ENCODE results near the gene TMEM125. TPM values are rescaled to one million over a fixed set of nuclear protein-coding genes. Genes with fewer than 3 reads are reported as not detected.

Gene TMEM125
- polyA plus RNA-seq, 1 of the 3 experiments (the other 2 are of a cell fraction) = not detected

DNA sequence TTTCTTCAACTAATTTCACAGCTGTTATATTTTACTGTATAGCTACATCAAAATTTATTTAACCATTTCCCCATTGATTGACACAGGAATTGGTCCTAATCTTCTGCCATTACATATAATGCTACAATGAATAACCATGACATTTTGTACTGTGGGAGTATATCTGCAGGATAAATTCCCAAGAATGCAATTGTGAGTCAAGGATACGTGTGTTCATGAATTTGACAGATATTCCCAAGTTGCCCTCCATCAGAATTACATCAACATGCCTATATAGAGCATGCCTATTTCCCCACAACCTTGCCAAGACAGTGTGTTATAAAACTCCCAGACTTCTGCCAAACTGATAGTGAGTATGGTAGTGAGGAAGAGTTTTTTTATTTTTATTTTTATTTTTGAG lies 28.3 kb downstream of the TMEM125 start:
- DNase-seq = no peak
- no peak overlapping the region for H2AFZ ChIP-seq (ENCODE audit: low read depth)
- TF ChIP-seq RFX5 (IDR thresholded peaks at IDR 0.05; ENCODE audit: low read length) = no peak
- TF ChIP-seq POLR2AphosphoS5 (IDR thresholded peaks at IDR 0.05; ENCODE audit: low read depth, low read length) = no peak
- H3K79me2 ChIP-seq (ENCODE audit: insufficient read depth) = no peaks in the 10 kb centered on the region
- H3K9me2 ChIP-seq = no peaks in the 10 kb centered on the region
- no peak overlapping the region for H3K4me3 ChIP-seq (ENCODE audit: low read depth in 2 of 2, low read length in 1 of 2)
- no peak overlapping the region for H3K9ac ChIP-seq
- no peaks in the 10 kb centered on the region for H3F3A ChIP-seq (replicated peaks; ENCODE audit: insufficient read depth)
- ChIA-PET CTCF (no interaction called here), POLR2A (no interaction called here)
- no peak overlapping the region for H3K27ac ChIP-seq (ENCODE audit: low read depth in 2 of 2, low read length in 1 of 2)
- H3K4me2 ChIP-seq = no peak overlapping the region
- 0 out of 4 replicates have a peak, but pooled peaks cover 0 to 6% of the 10 kb centered on the region in 2 experiments for H3K4me1 ChIP-seq (ENCODE audit: control insufficient read depth in 1 of 2, insufficient read depth in 2 of 2, low read depth in 1 of 2, low read length in 1 of 2)
- H4K20me1 ChIP-seq (ENCODE audit: insufficient read depth) = no peaks in the 10 kb centered on the region
- 25% methylated on average over 1 of the region's 1 CpG for WGBS (ENCODE audit: low lambda C conversion rate)
- H3K9me3 ChIP-seq = no peaks in the 10 kb centered on the region
- no peaks in the 10 kb centered on the region for H3K36me3 ChIP-seq (replicated peaks in 1 of 2; ENCODE audit: control insufficient read depth in 1 of 2, insufficient read depth in 2 of 2, low read length in 1 of 2)
- no peaks in the 10 kb centered on the region for H3K27me3 ChIP-seq (ENCODE audit: insufficient read depth)

DNA sequence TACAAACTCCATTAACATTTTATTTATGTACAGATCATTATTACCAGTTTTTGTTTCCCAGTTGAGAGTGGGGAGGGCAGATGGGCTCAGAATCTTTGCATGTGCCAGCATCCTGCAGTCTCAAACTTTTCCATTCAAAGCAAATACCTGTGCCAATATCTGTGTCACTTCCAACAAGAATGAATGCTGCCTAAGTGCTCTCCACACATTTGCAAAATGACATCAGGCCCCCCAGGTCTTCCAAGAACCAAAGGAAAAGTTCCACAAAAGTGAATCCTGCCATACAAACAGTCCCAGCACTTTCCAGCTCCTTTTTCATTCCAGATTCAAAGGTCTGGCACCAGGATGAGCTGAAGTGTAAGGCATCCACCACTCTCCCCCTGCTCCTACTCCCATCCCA lies 29.3 kb downstream of the TMEM125 start:
- Histone ChIP-seq H3K4me2 (no peak overlapping the region), H3K9ac (no peak overlapping the region), H4K20me1 (ENCODE audit: insufficient read depth) (no peaks in the 10 kb centered on the region), H3F3A (replicated peaks; ENCODE audit: insufficient read depth) (no peaks in the 10 kb centered on the region), H3K27ac (ENCODE audit: low read depth in 2 of 2, low read length in 1 of 2) (no peak overlapping the region), H3K4me1 (ENCODE audit: control insufficient read depth in 1 of 2, insufficient read depth in 2 of 2, low read depth in 1 of 2, low read length in 1 of 2) (0 out of 4 replicates have a peak, but pooled peaks cover 0 to 6% of the 10 kb centered on the region in 2 experiments), H3K27me3 (ENCODE audit: insufficient read depth) (no peaks in the 10 kb centered on the region), H3K36me3 (replicated peaks in 1 of 2; ENCODE audit: control insufficient read depth in 1 of 2, insufficient read depth in 2 of 2, low read length in 1 of 2) (no peaks in the 10 kb centered on the region), H3K9me2 (no peaks in the 10 kb centered on the region), H3K79me2 (ENCODE audit: insufficient read depth) (no peaks in the 10 kb centered on the region), H2AFZ (ENCODE audit: low read depth) (no peak overlapping the region), H3K4me3 (ENCODE audit: low read depth in 2 of 2, low read length in 1 of 2) (no peak overlapping the region), H3K9me3 (no peaks in the 10 kb centered on the region)
- TF ChIP-seq TCF12 (IDR thresholded peaks at IDR 0.05) (no peak), POLR2AphosphoS5 (IDR thresholded peaks at IDR 0.05; ENCODE audit: low read depth, low read length) (no peak), RAD21 (IDR thresholded peaks at IDR 0.05; ENCODE audit: low read length) (no peak), NFIC (IDR thresholded peaks at IDR 0.05; ENCODE audit: borderline replicate concordance) (no peak), YY1 (IDR thresholded peaks at IDR 0.05; ENCODE audit: low read depth) (no peak), NRF1 (IDR thresholded peaks at IDR 0.05; ENCODE audit: low read depth, low read length) (no peak), RFX5 (IDR thresholded peaks at IDR 0.05; ENCODE audit: low read length) (no peak), SIN3A (IDR thresholded peaks at IDR 0.05; ENCODE audit: borderline replicate concordance, low read depth, low read length) (no peak)
- POLR2A ChIA-PET = no interaction called here
- no peak for DNase-seq
- CTCF ChIA-PET = interaction anchor here (1.0 kb wide), 1 partner anchor 11 kb away, joined by 3 read pairs; no protein-coding TSS in a partner anchor

DNA sequence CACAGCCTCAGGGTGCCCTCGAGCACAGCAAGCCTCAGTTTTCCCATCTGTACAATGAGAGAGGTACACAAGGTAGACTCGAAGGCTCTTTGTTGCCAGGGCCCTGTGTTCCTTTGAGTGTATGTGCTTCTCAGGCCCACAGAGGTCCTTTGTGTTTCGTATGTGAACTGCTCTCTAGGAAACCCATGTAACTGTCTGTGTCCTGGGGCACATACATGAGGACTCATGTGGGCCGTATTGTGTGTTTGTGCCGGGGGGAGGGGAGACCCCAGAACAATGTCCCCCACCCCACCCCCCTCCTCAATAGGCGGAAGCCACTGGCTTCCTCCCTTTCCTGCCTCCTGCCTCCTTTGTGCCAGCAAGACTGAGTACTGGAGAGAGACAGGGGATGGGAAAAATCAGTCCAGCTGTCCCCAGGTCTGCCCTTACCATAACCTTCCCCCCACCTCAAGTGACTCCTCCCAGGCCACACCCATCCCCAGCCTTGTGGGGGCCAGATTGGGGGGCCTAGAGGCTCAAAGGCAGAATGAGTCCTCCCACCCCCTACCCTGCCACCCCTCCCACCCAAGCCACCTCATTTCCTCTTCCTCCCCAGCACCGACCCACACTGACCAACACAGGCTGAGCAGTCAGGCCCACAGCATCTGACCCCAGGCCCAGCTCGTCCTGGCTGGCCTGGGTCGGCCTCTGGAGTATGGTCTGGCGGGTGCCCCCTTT lies 30.8 kb downstream of the TMEM125 start, which contains the start of gene TIE1:
Gene TIE1 (plus strand): TSS at position 605 of the 717 bp plus-strand sequence. CDS start 90 bp downstream, at position 695.
- ChIA-PET POLR2A (no interaction called here), CTCF (no interaction called here)
- no peak within 1 kb of the TSS for H3K4me3 ChIP-seq (ENCODE audit: low read depth in 2 of 2, low read length in 1 of 2)
- H3K4me2 ChIP-seq = no peak within 1 kb of the TSS
- no peaks in the 10 kb centered on the region for H4K20me1 ChIP-seq (ENCODE audit: insufficient read depth)
- no peaks in the 10 kb centered on the region for H3F3A ChIP-seq (replicated peaks; ENCODE audit: insufficient read depth)
- H3K9ac ChIP-seq = no peak within 1 kb of the TSS
- no peaks in the 10 kb centered on the region for H3K36me3 ChIP-seq (replicated peaks in 1 of 2; ENCODE audit: control insufficient read depth in 1 of 2, insufficient read depth in 2 of 2, low read length in 1 of 2)
- H3K79me2 ChIP-seq (ENCODE audit: insufficient read depth) = no peaks in the 10 kb centered on the region
- no peak within 1 kb of the TSS for H2AFZ ChIP-seq (ENCODE audit: low read depth)
- no peak for DNase-seq
- no peaks in the 10 kb centered on the region for H3K27me3 ChIP-seq (ENCODE audit: insufficient read depth)
- no peak for TF ChIP-seq RCOR1 (IDR thresholded peaks at IDR 0.05; ENCODE audit: low read length)
- TF ChIP-seq RFX5 (IDR thresholded peaks at IDR 0.05; ENCODE audit: low read length) = no peak
- TF ChIP-seq YY1 (IDR thresholded peaks at IDR 0.05; ENCODE audit: low read depth) = no peak
- TF ChIP-seq, protein P1, sequence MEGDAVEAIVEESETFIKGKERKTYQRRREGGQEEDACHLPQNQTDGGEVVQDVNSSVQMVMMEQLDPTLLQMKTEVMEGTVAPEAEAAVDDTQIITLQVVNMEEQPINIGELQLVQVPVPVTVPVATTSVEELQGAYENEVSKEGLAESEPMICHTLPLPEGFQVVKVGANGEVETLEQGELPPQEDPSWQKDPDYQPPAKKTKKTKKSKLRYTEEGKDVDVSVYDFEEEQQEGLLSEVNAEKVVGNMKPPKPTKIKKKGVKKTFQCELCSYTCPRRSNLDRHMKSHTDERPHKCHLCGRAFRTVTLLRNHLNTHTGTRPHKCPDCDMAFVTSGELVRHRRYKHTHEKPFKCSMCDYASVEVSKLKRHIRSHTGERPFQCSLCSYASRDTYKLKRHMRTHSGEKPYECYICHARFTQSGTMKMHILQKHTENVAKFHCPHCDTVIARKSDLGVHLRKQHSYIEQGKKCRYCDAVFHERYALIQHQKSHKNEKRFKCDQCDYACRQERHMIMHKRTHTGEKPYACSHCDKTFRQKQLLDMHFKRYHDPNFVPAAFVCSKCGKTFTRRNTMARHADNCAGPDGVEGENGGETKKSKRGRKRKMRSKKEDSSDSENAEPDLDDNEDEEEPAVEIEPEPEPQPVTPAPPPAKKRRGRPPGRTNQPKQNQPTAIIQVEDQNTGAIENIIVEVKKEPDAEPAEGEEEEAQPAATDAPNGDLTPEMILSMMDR (IDR thresholded peaks at IDR 0.05) = no peak
- TF ChIP-seq RXRA (IDR thresholded peaks at IDR 0.05; ENCODE audit: borderline replicate concordance, low read depth) = no peak
- no peak for TF ChIP-seq FOXM1 (IDR thresholded peaks at IDR 0.05; ENCODE audit: low read depth)
- TF ChIP-seq GATA2 (CRISPR knock-in tag; IDR thresholded peaks at IDR 0.05) = no peak
- TF ChIP-seq, protein P2, sequence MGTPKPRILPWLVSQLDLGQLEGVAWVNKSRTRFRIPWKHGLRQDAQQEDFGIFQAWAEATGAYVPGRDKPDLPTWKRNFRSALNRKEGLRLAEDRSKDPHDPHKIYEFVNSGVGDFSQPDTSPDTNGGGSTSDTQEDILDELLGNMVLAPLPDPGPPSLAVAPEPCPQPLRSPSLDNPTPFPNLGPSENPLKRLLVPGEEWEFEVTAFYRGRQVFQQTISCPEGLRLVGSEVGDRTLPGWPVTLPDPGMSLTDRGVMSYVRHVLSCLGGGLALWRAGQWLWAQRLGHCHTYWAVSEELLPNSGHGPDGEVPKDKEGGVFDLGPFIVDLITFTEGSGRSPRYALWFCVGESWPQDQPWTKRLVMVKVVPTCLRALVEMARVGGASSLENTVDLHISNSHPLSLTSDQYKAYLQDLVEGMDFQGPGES (IDR thresholded peaks at IDR 0.05; ENCODE audit: low read depth, low read length) = no peak
- TF ChIP-seq GABPA (IDR thresholded peaks at IDR 0.05; ENCODE audit: low read depth) = no peak
- no peak for TF ChIP-seq EP300 (IDR thresholded peaks at IDR 0.05; ENCODE audit: borderline replicate concordance in 1 of 2, low read depth in 1 of 2, low read length in 1 of 2)
- no peaks in the 10 kb centered on the region for H3K9me2 ChIP-seq
- H3K4me1 ChIP-seq (ENCODE audit: control insufficient read depth in 1 of 2, insufficient read depth in 2 of 2, low read depth in 1 of 2, low read length in 1 of 2) = no peaks in the 10 kb centered on the region
- H3K9me3 ChIP-seq = no peaks in the 10 kb centered on the region
- H3K27ac ChIP-seq (ENCODE audit: low read depth in 2 of 2, low read length in 1 of 2) = no peak within 1 kb of the TSS
- WGBS (ENCODE audit: low lambda C conversion rate) = 70% methylated on average over 10 of the region's 10 CpGs

Measured in SK-N-SH (cell line).